ENCODE measurements around the gene ARHGEF10L. TPM values are rescaled to one million over a fixed set of nuclear protein-coding genes. Genes with fewer than 3 reads are reported as not detected.

Gene ARHGEF10L
- total RNA-seq, 2 experiments from 2014 or later = not detected

DNA sequence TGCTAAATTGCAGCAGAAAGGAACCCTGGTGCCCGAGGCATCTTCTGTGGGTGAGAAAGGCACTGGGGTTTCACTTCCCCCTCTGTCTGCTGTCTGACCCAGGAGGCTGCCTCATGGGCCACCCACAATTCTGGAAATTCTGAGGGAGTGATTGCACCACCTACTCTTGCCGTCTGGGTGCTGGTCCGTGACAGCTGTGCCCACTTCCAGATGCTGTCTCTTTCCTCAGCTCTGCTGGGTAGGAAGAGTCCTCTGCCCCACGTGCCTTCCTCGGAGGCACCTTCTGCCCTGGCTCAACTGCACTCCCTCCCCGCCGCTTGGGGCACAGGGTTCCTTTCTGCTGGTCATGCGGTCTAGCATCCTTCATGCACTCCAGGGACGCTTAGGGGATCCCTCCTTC is 96.3 kb downstream of the ARHGEF10L start:
- no peaks in the 10 kb centered on the region for H3K9me3 Mint-ChIP-seq (ENCODE audit: low read depth)
- ChIA-PET POLR2A (no interaction called here), CTCF (no interaction called here)
- no peak for ATAC-seq
- H3K27me3 Mint-ChIP-seq = no peaks in the 10 kb centered on the region
- DNase-seq = no peak
- no peaks in the 10 kb centered on the region for H3K36me3 Mint-ChIP-seq (ENCODE audit: low read depth)
- no peak overlapping the region for H3K27ac Mint-ChIP-seq
- H3K4me3 Mint-ChIP-seq = no peak overlapping the region
- H3K4me1 Mint-ChIP-seq = no peaks in the 10 kb centered on the region
- intact Hi-C loops (cut with DNase I, micrococcal nuclease) = no loop called here

DNA sequence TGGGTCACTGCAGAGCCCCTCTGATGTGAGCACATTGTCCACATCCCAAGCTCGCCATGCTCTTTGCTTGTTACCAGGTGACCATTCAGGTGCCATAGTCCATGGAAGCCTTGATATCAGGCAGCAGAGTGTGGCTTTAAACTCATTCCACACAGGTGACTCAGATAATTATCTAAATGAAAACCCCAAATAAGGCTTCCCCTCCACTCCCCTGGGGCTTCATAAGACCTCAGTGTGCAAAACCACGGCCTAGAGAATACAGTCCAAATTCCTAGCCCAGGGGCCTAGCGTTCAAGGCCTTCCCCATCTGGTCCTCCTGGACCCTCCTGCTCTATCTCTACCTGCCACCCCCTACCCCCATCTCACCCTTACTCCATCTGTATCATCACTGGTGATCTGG is 97.1 kb downstream of the ARHGEF10L start:
- no peak overlapping the region for H3K27ac Mint-ChIP-seq
- POLR2A ChIA-PET = no interaction called here

DNA sequence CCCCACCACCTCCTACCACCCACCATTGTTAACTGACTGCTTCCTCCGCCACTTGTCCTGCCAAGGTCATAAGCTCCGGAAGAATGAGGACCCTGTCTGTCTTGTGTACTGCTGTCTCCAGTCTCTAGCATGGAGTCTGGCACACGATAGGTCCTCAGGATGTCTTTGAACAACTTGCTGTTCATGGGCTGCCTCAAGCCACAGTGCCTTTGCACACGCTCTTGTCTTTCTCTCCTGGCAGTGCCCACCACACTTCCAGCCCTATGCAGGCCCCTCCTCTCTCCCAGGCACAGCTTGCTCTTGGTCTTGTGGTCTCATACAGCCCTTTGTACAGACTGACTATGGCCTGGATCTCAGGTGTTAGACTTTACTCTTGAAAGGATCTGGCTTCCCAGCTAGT is 97.6 kb downstream of the ARHGEF10L start:
- Mint-ChIP-seq H3K27ac (no peak overlapping the region), H3K36me3 (ENCODE audit: low read depth) (no peaks in the 10 kb centered on the region), H3K27me3 (no peaks in the 10 kb centered on the region), H3K4me3 (no peak overlapping the region), H3K9me3 (ENCODE audit: low read depth) (no peaks in the 10 kb centered on the region), H3K4me1 (no peaks in the 10 kb centered on the region)
- DNase-seq = no peak
- CTCF ChIA-PET = no interaction called here
- intact Hi-C loops (cut with DNase I, micrococcal nuclease) = no loop called here
- POLR2A ChIA-PET = no interaction called here
- no peak for ATAC-seq

More for the DNA sequence above, 97.1 kb downstream of the ARHGEF10L start:
- Mint-ChIP-seq H3K9me3 (ENCODE audit: low read depth) (no peaks in the 10 kb centered on the region), H3K27me3 (no peaks in the 10 kb centered on the region), H3K4me1 (no peaks in the 10 kb centered on the region), H3K36me3 (ENCODE audit: low read depth) (no peaks in the 10 kb centered on the region), H3K4me3 (no peak overlapping the region)
- intact Hi-C loops (cut with DNase I, micrococcal nuclease) = no loop called here
- ATAC-seq (no peak), DNase-seq (no peak)
- CTCF ChIA-PET = no interaction called here

DNA sequence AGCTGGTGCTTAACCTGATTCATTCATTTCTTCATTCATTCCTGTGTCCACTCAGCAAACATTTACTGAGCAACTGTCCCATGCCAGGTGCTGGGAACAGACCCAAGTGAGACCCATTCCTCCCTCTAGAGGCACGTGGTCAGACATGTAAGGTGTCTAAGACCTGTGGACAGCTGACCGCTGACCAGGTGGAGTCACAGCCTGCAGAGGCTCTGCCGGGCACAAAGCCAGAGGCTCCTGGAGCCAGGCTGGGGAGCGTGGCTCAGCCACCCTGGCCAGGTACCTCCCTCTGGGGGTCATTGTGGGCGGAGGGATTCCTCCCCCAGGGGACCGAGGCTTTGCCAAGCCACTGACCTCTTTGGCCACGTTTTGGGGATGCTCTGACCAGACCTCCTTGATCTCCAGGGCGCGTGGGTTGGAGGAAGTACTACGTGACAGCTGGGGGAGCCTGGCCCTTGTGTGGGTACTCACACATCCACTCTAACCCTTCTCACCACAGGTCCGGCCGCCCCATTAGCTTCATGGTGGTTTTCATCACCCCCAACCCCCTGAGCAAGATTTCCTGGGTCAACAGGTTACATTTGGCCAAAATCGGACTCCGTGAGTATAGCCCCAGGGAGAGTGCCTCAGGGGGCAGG is 100.3 kb downstream of the ARHGEF10L start:
- Mint-ChIP-seq H3K27me3 (no peaks in the 10 kb centered on the region), H3K27ac (no peak overlapping the region), H3K4me1 (no peaks in the 10 kb centered on the region), H3K9me3 (ENCODE audit: low read depth) (no peaks in the 10 kb centered on the region), H3K36me3 (ENCODE audit: low read depth) (no peaks in the 10 kb centered on the region), H3K4me3 (no peak overlapping the region)
- intact Hi-C loops (cut with DNase I, micrococcal nuclease) = no loop called here
- ChIA-PET POLR2A (no interaction called here), CTCF (no interaction called here)
- no peak for ATAC-seq
- no peak for DNase-seq

DNA sequence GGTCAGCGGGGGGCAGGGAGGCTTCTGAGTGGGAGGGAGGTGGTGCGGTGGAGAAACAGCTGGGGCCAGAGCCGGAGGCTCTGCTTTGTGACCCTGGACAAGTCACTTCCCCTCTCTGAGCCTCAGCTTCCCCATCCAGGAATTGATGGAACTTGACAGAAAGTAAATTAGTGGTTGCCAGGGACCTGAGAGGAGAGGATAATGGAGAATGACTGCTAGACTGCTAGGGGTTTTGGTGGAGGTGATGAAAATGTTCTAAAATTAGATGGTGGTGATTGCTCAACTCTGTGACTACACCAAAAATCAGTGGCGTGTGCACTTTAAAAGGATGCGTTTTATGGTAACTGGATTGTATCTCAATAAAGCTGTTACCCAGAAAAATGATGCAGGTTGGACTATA is 100.9 kb downstream of the ARHGEF10L start:
- DNase-seq (no peak), ATAC-seq (no peak)
- Mint-ChIP-seq H3K9me3 (ENCODE audit: low read depth) (no peaks in the 10 kb centered on the region), H3K4me3 (no peak overlapping the region), H3K27me3 (no peaks in the 10 kb centered on the region), H3K4me1 (no peaks in the 10 kb centered on the region), H3K27ac (no peak overlapping the region), H3K36me3 (ENCODE audit: low read depth) (no peaks in the 10 kb centered on the region)
- ChIA-PET POLR2A (no interaction called here), CTCF (no interaction called here)
- intact Hi-C loops (cut with DNase I, micrococcal nuclease) = no loop called here

DNA sequence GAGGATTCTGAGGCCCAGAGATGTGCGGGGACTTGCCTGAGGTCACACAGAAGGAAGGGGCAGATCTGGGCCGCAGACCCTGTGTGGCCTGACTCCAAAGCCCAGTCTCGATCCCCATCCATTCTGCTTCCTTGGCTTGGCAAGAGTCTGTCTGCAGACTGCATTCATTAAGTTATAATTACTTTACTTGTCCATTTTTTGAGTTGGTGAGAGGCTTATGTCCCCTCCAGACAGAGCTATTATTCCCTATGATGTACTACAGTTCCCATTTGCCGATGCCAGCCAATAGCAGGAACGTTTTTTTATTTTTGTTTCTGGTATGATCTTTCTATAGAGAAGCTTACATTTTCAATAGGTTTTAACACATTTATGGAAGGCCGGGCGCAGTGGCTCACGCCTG is 101.5 kb downstream of the ARHGEF10L start:
- Mint-ChIP-seq H3K9me3 (ENCODE audit: low read depth) (no peaks in the 10 kb centered on the region), H3K4me1 (no peaks in the 10 kb centered on the region), H3K27me3 (no peaks in the 10 kb centered on the region), H3K4me3 (no peak overlapping the region), H3K27ac (no peak overlapping the region), H3K36me3 (ENCODE audit: low read depth) (no peaks in the 10 kb centered on the region)
- ATAC-seq (no peak), DNase-seq (no peak)
- intact Hi-C loops (cut with DNase I, micrococcal nuclease) = no loop called here
- POLR2A ChIA-PET = no interaction called here
- CTCF ChIA-PET = no interaction called here

DNA sequence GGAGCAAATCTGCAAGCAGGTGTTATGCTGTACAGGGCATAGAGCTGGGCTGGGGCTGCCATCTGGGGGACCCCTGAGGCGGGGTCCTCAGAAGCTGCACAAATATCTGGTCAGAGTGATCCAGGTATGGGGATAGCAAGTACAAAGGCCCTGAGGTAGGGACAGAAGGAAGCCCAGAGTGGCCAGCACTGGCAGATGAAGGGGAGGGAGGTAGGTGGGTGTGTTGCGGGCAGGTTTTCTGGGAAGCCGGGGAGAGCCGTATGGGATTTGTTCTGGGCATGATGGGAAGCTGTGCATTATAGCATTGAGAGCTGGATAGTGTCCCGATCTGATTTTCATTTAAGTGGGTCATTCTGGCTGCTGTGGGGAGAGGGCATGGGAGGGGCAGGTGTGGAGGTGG is 102.7 kb downstream of the ARHGEF10L start:
- Mint-ChIP-seq H3K9me3 (ENCODE audit: low read depth) (no peaks in the 10 kb centered on the region), H3K36me3 (ENCODE audit: low read depth) (no peaks in the 10 kb centered on the region), H3K4me3 (no peak overlapping the region), H3K27me3 (no peaks in the 10 kb centered on the region), H3K27ac (no peak overlapping the region), H3K4me1 (no peaks in the 10 kb centered on the region)
- CTCF ChIA-PET = no interaction called here
- POLR2A ChIA-PET = no interaction called here
- intact Hi-C loops (cut with DNase I, micrococcal nuclease) = no loop called here
- no peak for DNase-seq
- ATAC-seq = no peak

DNA sequence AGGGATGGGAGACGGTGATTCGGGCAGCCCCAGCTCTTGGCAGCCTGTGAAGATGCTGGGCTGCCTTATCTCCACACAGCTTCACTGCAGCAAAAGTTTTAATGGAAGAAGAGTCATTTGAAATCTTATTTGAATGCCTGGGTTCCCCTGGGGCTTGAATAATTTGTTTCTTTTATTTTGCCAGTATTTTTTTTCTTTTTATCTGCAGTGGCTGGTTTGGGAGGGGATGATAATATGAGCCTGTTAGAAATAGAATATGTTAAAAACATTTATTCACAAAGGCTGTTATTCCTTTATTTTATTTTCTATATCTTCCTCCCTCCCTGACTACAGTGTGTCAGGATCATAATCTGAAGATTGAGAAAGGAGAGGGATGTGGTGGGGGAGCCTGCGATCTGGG is 103.4 kb downstream of the ARHGEF10L start:
- H3K27me3 Mint-ChIP-seq = no peaks in the 10 kb centered on the region
- H3K27ac Mint-ChIP-seq = no peak overlapping the region
- H3K36me3 Mint-ChIP-seq (ENCODE audit: low read depth) = no peaks in the 10 kb centered on the region
- H3K4me1 Mint-ChIP-seq = no peaks in the 10 kb centered on the region
- DNase-seq (no peak), ATAC-seq (no peak)
- intact Hi-C loops (cut with DNase I, micrococcal nuclease) = no loop called here
- no peaks in the 10 kb centered on the region for H3K9me3 Mint-ChIP-seq (ENCODE audit: low read depth)
- H3K4me3 Mint-ChIP-seq = no peak overlapping the region
- ChIA-PET POLR2A (no interaction called here), CTCF (no interaction called here)

DNA sequence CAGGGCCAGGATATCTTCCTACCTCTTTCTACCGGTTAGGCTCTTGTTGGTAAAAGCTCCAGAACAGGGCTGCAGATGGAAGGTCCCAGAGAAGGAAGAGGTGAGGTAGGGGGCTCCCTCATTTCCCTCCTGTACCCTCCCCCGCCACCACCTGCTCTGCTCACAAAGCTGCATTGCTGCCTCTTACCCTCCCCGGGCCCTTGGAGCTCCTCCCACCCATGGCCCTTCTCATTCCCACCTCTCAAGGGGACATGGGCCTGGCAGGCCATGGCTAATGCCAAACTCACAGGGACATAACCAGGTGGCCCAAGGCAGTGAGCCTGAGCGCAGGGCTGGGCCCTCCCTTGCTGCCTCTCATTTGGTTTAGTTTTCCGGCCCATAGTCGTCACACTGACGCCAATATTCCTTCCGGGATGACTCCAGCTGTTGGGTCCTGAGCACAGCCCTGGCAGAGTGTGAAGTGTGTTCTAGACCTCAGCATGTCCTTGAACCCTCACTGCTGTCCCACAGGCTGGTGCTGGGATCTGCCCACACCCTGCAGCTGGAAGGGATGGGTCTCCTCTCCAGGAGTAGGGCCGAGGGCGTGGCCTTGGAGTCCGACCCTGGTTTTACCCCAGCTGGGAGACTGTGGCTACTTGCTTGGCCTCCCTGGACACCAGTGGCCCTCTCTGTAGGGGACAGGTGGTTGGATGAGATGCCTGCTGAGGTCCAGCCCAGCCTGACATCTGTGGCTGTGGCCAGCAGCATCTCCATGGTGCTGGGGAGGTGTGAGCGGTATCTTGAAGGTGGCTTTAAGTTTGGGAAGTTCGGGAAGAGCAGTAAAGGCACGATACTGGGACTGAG is 104.6 kb downstream of the ARHGEF10L start:
- DNase-seq (no peak), ATAC-seq (no peak)
- Mint-ChIP-seq H3K4me3 (no peak overlapping the region), H3K9me3 (ENCODE audit: low read depth) (no peaks in the 10 kb centered on the region), H3K27me3 (no peaks in the 10 kb centered on the region), H3K27ac (no peak overlapping the region), H3K36me3 (ENCODE audit: low read depth) (no peaks in the 10 kb centered on the region), H3K4me1 (no peaks in the 10 kb centered on the region)
- intact Hi-C loops (cut with DNase I, micrococcal nuclease) = no loop called here
- ChIA-PET POLR2A (no interaction called here), CTCF (interaction anchor here (1.0 kb wide), 1 partner anchor 10 kb away, joined by 3 read pairs; no protein-coding TSS in a partner anchor)

DNA sequence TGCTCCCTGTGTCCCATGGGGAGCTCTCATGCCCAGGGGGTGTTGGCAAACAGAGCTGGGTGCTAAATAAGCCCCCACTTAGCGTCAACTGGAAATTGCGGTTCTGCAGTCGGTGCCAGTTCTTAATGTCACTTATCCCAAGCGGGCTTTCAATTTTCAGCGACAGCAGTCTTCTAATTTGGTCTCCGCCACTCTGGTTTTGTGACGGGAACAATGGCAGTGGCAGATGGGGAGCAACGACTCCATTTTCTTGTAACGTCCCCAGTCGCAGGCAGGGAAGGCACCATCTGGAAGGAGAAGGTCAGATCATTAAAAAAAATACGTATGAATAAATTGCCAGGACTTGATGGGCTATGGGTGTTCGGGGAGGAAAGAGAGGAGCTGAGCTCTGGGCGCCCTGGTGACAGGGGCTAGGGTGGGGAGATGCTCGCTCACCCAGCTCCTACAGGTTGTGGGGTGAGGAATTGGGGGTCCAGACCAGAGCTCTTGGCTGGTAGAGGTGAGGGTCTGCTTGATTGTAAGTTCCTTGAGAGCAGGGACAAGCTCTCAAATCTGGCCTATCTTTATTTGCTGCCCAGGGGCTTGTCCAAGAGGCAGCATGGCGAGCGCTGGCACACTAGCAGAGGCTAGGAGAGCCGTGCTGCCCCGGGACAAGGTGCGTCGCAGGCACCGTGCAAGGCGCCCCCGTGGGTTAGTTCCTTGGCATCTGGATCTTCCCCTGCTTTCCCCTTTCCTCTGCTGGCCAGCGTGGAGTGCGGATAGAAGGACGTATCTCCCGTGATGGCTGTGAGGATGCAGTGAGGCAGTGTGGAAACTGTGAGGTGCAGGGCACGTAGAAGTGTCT is 105.8 kb downstream of the ARHGEF10L start:
- Mint-ChIP-seq H3K27me3 (no peaks in the 10 kb centered on the region), H3K4me3 (no peak overlapping the region)

DNA sequence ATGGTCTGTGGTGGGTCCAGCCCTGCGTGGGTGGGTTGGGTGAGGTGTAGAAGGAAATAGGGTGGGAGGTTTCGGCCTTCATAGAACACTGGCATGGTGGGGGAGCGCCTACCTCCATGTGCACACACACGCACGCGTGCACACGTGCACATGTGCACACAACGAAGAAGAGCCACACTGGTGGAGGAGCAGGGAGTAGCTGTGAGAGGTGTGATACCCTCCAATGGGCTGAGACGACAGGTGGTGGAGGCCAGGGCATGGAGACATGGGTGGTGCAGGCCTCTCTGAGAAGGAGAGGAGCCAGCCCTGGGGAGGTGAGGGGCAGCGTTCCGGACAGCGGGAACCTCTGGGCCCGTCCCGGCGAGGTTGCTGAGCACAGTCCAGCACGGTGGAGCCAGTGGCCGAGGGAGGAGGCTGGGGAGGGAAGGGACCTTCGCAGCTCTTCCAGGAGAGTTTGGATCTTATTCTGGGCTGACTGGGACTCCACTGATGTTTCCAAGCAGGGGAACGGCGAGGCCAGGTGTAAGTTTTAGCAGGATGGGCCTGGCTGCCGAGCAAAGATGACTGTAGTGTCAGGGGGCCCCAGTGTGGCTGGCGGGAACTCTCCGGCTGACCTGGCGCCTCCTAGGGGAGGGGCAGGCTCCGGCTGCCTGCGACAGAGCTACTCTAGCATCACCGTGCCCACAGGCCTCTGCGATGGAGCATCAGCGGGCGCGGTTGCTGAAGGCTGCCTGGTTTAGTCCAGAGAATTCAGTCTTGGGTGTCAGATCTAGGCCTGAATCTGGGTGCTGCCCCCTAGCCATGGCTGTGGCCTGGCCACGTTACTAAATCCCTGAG is 107.2 kb downstream of the ARHGEF10L start:
- ATAC-seq = no peak
- Mint-ChIP-seq H3K36me3 (ENCODE audit: low read depth) (no peaks in the 10 kb centered on the region), H3K27ac (no peak overlapping the region), H3K4me1 (no peaks in the 10 kb centered on the region), H3K27me3 (no peaks in the 10 kb centered on the region), H3K9me3 (ENCODE audit: low read depth) (no peaks in the 10 kb centered on the region), H3K4me3 (no peak overlapping the region)
- ChIA-PET CTCF (no interaction called here), POLR2A (no interaction called here)
- intact Hi-C loops (cut with DNase I, micrococcal nuclease) = no loop called here
- DNase-seq = no peak

More for the DNA sequence above, 105.8 kb downstream of the ARHGEF10L start:
- DNase-seq = no peak
- intact Hi-C loops (cut with DNase I, micrococcal nuclease) = no loop called here
- CTCF ChIA-PET = interaction anchor here (1.0 kb wide), 1 partner anchor 9 kb away, joined by 3 read pairs; no protein-coding TSS in a partner anchor
- Mint-ChIP-seq H3K27ac (no peak overlapping the region), H3K9me3 (ENCODE audit: low read depth) (no peaks in the 10 kb centered on the region), H3K4me1 (no peaks in the 10 kb centered on the region), H3K36me3 (ENCODE audit: low read depth) (no peaks in the 10 kb centered on the region)
- ATAC-seq = no peak
- POLR2A ChIA-PET = no interaction called here
